C4-2B (cell line): ENCODE measurements around the gene SSH2.

Experiments
- CTCF ChIP-seq: fragments of 450-650 bp; conservative IDR thresholded peaks from 2 replicates; pipeline ENCODE4 v1.5.1; 2017; ENCODE audit warnings: mild to moderate bottlenecking
- ZFX ChIP-seq: fragments of 450-650 bp; IDR thresholded peaks from 2 replicates; pipeline ENCODE4 v1.6.1; 2017

DNA sequence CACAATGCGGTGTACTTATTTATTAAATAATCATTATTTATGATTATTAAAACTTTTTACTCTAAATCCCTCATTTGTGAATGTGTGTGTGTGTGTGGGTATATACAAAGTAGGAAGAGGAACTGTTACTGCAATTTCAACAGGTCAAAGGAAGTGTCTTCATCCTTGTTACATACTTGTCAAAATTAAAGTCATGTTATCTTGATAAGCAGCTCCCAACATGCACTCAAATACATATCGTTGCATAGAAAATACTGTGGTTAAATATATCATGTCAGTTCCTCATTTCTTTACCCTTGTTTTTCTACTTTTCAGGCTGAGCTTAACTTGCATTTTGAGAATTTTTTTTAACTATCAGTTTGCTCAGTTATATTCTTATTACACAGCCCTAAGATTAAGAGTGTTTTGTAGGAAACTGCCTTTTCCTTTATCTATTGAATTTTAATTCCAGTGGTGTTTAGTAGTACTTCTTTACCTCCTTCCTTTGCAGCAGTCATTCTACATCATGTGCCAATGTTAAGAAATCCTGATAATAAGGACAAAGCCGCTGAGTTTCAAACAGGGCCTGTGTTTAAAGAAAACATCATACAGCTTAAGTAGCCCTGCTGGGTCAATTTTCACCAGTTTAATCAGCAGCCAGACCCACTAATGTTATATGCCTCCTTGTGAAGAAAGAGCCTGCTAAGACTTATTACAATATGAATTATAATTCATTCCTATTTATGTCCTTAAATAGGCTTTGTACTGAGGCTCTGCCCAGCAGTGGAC lies 18.6 kb upstream of the SSH2 start:
- TF ChIP-seq CTCF (no peak), ZFX (no peak)
